Large intestine (tissue), 3 donors: ENCODE measurements around the gene NTMT1. TPM values are rescaled to one million over a fixed set of nuclear protein-coding genes. Genes with fewer than 3 reads are reported as not detected.
"Not testable (repeated sequence)": the region's sequence is repeated elsewhere in the genome, so short reads cannot be mapped to it uniquely, and the experiment has no call there.

Source experiments
- DNase-seq, 2 donors: peaks; one replicate each; pipeline versions ENCODE4 v3.0.0 to v3.0.0-alpha.2; 2013
- H3K27ac ChIP-seq: one replicate; pipeline ENCODE4 v1.5.1; 2013; ENCODE audit warnings: low read length
- H3K27me3 ChIP-seq: 2 replicates; pipeline ENCODE4 v1.6.1; 2013; ENCODE audit warnings: low read length; ENCODE audit not compliant: control insufficient read depth, insufficient read depth
- H3K36me3 ChIP-seq: 2 replicates; pipeline ENCODE4 v1.6.1; 2013; ENCODE audit warnings: low read length; ENCODE audit not compliant: control insufficient read depth, insufficient read depth
- H3K4me1 ChIP-seq: one replicate; pipeline ENCODE4 v1.6.1; 2013; ENCODE audit warnings: low read length; ENCODE audit not compliant: control insufficient read depth, insufficient read depth
- H3K4me3 ChIP-seq: one replicate; pipeline ENCODE4 v1.5.1; 2013; ENCODE audit warnings: low read length
- H3K9me3 ChIP-seq: one replicate; pipeline ENCODE4 v1.6.1; 2013; ENCODE audit warnings: mild to moderate bottlenecking, low read depth, low read length, moderate library complexity; ENCODE audit not compliant: control insufficient read depth
- WGBS: methylation state at CpG from one replicate; pipeline ENCODE4 v1.1.5; 2013; ENCODE audit warnings: low lambda C conversion rate; ENCODE audit not compliant: insufficient coverage; 5-methylcytosine and 5-hydroxymethylcytosine counted together
- polyA plus RNA-seq: library from polyadenylated mRNA; unstranded; fragments of 120-200 nt; gene quantifications from one replicate; pipeline ENCODE4 v1.2.1, GENCODE V29; 2013

The NTMT1 gene
- polyA plus RNA-seq, 1 donor, result 45.3 TPM

DNA sequence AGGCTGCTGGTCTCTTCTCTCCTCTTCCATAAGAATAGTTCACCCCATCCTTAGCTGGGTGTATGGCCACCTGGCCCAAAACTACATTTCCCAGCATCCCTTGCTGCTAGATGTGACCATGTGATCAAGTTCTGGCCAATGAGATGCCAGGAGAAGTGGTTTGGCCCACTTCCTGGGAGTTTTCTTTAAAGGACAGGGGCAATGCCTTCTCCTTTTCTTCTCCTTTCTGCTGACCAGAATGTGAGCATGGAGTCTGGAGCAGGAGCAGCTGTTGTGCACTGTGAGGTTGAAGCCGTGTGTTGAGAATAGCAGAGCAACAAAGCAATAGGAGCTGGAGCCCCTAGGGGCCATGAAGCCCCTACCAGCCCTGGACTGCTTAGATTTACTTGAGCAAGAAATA is 41.8 kb upstream of the NTMT1 start:
- Histone ChIP-seq H3K9me3 (no peaks in the 10 kb centered on the region), H3K27ac (no peak overlapping the region), H3K4me3 (no peak overlapping the region), H3K27me3 (no peaks in the 10 kb centered on the region), H3K4me1 (peaks cover 16% of the 10 kb centered on the region), H3K36me3 (no peaks in the 10 kb centered on the region)
- peak in 1 of 2 donors; percentile 70 for DNase-seq
- WGBS, result no CpG with 5 or more reads among the region's 1 CpG

DNA sequence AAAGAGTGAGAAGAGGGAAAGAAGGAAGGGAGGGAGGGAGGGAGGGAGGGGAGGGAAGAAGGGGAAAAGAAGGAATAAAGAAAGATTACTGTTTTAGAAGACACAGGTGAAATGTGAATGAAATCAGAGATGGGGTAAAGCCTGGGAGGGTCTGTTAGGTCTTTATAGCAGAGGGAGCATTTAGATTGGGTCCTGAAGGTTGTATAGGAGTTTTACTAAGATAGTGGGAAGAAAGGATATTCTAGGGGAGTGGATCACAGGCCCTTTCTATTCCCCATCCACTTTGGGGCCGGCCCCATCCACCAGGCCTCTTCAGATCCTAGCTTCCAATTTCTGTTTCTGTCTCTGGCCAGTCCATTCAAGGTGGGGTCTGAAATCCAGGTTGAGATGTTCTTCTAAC is 40.6 kb upstream of the NTMT1 start:
- DNase-seq, result no peak
- Histone ChIP-seq H3K9me3 (no peaks in the 10 kb centered on the region), H3K4me1 (peaks cover 9% of the 10 kb centered on the region), H3K27me3 (no peaks in the 10 kb centered on the region), H3K36me3 (no peaks in the 10 kb centered on the region), H3K27ac (no peak overlapping the region), H3K4me3 (no peak overlapping the region)
- WGBS, result no CpG with 5 or more reads among the region's 1 CpG

DNA sequence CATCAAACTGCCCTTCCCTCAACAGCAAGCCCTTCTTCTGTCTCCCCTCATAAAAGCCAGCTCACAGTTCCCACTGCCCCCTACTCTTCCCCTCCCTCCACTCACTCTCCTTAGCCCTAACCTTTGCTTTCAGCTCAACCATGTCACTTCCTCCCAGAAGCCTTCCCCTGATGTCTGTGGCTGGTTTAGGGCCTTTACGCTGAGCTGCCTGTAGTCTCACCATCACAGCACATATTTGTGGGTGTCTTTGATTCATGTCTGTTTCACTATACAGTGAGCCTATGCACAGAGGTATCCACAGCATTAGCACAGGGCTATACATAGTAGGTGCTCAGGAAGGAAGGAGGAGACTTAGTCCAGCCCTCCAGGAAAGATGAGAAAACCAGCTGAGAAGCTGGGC is 39.7 kb upstream of the NTMT1 start:
- no CpG with 5 or more reads among the region's 1 CpG for WGBS
- H3K4me3 ChIP-seq, result no peak overlapping the region
- H3K36me3 ChIP-seq, result no peaks in the 10 kb centered on the region
- no peak overlapping the region for H3K27ac ChIP-seq
- no peaks in the 10 kb centered on the region for H3K27me3 ChIP-seq
- H3K4me1 ChIP-seq, result peaks cover 9% of the 10 kb centered on the region
- H3K9me3 ChIP-seq, result no peaks in the 10 kb centered on the region
- no peak for DNase-seq

DNA sequence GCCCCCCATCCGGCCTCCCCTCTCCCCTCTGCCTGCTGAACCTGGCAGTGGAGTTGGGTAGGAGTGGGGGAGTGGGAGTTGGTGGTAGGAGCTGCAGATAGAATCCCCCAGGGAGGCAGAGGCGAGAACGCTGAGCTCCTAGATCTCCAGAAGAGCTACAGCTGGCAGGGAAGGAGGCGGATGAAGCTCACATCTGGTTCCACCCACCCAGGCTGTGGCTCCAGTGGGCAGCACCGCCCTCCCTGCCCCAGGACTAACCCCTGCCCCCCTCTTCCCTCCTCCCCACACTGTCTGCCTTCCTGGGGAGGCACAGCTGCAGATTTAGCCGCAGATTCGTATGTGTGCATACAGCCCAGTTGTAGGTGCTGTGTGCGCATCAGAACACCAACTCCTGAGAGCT is 39.3 kb upstream of the NTMT1 start:
- H3K36me3 ChIP-seq, result no peaks in the 10 kb centered on the region
- H3K27me3 ChIP-seq, result no peaks in the 10 kb centered on the region
- no peak overlapping the region for H3K27ac ChIP-seq
- no peak for DNase-seq
- H3K4me1 ChIP-seq, result peaks cover 9% of the 10 kb centered on the region
- no peaks in the 10 kb centered on the region for H3K9me3 ChIP-seq
- H3K4me3 ChIP-seq, result no peak overlapping the region
- WGBS, result no CpG with 5 or more reads among the region's 8 CpGs

DNA sequence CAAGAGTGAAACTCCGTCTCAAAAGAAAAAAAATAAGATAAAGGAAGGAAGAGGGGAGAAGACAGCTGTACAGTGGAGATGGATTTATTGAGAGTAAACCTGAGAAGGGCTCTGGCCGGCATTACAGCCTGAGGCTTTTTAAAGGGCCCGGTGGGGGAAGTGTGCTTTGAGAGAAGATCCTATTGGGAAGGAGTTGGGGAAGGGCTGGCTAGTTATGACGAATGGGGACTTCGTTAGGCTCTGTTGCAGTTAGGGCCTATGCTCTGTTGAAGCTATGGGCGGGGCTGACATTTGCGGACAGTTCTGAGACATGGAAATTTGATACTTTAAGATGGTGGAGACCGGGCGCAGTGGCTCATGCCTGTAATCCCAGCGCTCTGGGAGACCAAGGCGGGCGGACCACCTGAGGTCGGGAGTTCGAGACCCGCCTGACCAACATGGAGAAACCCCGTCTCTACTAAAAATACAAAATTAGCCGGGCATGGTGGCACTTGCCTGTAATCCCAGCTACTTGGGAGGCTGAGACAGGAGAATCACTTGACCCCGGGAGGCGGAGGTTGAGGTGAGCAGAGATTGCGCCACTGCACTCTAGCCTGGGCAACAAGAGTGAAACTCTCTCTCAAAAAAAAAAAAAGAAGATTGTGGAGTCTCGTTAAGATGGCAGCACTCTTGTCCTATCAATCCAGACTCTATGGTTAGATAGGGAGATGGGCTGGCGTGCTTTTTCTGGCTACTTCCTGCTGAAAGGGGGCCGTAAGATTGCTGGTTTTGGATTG is 38.3 kb upstream of the NTMT1 start:
- Histone ChIP-seq H3K4me1 (peaks cover 9% of the 10 kb centered on the region), H3K4me3 (no peak overlapping the region), H3K27me3 (no peaks in the 10 kb centered on the region), H3K9me3 (no peaks in the 10 kb centered on the region), H3K27ac (no peak overlapping the region), H3K36me3 (no peaks in the 10 kb centered on the region)
- DNase-seq, result no peak
- 90% methylated on average over 2 of the region's 23 CpGs for WGBS

DNA sequence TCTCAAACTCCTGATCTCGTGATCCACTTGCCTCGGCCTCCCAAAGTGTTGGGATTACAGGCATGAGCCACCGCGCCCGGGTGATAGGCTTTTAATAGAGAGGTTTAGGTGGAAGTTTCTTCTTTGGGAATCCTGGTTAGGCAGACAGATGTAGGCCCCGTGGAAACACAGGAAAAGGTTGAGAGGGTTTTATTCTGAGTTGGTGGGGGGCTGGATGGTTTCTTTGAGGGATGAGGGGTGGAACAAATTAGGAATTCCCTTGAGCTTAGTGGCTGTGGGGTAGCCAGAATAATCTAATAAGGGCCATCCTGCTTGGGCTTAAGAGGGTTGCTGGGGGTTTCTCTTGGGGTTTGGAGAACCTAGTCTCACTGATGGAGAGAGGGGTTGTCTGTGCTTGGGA is 35.5 kb upstream of the NTMT1 start:
- H3K4me1 ChIP-seq, result no peaks in the 10 kb centered on the region
- 60% methylated on average over 1 of the region's 6 CpGs for WGBS
- H3K27ac ChIP-seq, result no peak overlapping the region
- no peak for DNase-seq
- H3K9me3 ChIP-seq, result no peaks in the 10 kb centered on the region
- H3K4me3 ChIP-seq, result no peak overlapping the region
- H3K27me3 ChIP-seq, result no peaks in the 10 kb centered on the region
- no peaks in the 10 kb centered on the region for H3K36me3 ChIP-seq

DNA sequence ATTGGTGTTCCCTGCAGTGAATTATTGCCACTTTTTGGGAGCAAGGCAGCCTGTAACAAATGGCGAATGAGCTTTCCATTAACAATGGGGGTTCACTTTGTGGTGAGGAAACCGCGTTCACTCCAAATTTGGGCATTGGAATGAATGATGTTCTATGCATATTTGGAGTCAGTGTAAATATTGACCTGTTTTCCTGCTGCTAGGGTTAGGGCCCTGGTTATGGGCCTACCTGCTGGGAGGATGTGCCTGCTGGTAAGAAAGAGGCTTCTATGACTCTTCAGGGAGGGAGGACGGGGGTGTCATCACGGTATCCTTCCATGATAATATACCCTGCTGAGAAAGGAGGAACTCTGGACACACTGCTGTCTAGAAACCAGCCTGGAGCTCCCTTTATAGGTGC is 34.0 kb upstream of the NTMT1 start:
- H3K27me3 ChIP-seq, result no peaks in the 10 kb centered on the region
- H3K9me3 ChIP-seq, result no peaks in the 10 kb centered on the region
- no peak overlapping the region for H3K4me3 ChIP-seq
- no peak overlapping the region for H3K27ac ChIP-seq
- H3K4me1 ChIP-seq, result peaks cover 6% of the 10 kb centered on the region
- H3K36me3 ChIP-seq, result no peaks in the 10 kb centered on the region
- WGBS, result no CpG with 5 or more reads among the region's 5 CpGs
- no peak for DNase-seq

DNA sequence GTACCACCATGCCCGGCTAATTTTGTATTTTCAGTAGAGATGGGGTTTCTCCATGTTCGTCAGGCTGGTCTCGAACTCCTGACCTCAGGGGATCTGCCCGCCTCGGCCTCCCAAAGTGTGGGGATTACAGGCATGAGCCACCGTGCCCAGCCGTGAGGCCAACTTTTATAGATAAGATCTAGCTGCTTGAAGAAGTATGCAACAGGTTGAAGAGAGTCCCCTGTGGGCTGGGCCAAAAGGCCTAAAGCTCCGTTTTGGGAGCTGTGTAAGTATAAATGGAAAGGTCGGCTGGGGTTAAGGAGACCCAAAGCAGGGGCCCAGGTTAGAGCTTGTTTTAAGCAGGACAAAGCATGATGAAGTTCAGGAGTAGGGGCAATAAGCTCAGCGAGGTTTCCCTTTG is 33.2 kb upstream of the NTMT1 start:
- WGBS, result no CpG with 5 or more reads among the region's 10 CpGs
- not testable (repeated sequence) for DNase-seq, H3K27ac ChIP-seq

DNA sequence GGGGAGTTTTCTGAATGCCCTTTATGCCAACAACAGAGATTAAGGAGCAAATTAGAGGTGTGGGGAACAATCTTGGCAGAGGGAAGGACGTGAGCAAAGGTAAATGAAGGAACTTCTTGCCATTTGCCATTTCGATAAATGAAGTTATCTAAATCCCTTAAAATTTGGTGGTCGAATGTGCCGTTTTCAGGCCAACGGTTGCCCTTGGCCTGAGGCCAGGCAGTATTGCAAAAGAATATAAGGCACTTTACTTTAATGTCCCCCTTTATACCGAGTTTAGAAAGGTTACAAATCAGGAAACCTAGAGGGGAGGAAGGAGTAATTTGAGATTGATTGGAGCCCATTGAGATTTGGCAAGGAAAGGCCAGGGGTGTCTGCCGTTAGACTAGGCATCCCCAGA is 31.3 kb upstream of the NTMT1 start:
- Histone ChIP-seq H3K9me3 (no peaks in the 10 kb centered on the region), H3K4me1 (peaks cover 18% of the 10 kb centered on the region), H3K4me3 (no peak overlapping the region), H3K27ac (no peak overlapping the region), H3K36me3 (no peaks in the 10 kb centered on the region), H3K27me3 (no peaks in the 10 kb centered on the region)
- no peak for DNase-seq
- no CpG with 5 or more reads among the region's 7 CpGs for WGBS

More for the DNA sequence above, 33.2 kb upstream of the NTMT1 start:
- H3K4me3 ChIP-seq, H3K4me1 ChIP-seq, H3K36me3 ChIP-seq, H3K27me3 ChIP-seq, H3K9me3 ChIP-seq: not testable (repeated sequence)

DNA sequence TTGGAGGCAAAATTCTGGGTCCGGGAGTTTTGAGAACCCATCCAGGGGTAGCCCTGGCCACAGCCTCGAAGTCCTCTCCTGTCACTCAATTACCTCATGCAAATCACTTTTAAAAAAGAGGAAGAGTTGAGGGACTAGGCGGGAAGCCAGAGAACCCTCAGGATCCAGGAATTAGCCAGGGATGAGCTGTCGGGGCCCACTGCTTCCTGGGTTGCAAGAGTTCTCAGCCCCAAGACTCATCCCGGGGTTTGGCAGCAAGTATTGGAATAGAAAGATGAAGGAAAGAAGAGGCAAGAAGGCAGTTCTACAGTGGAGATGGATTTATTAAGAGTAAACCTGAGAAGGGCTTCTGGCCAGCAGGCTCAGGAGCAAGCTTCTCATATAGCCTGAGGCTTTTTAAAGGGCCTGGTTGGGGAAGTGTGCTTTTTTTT is 30.6 kb upstream of the NTMT1 start:
- no peaks in the 10 kb centered on the region for H3K27me3 ChIP-seq
- H3K9me3 ChIP-seq, result no peaks in the 10 kb centered on the region
- no peak overlapping the region for H3K27ac ChIP-seq
- H3K36me3 ChIP-seq, result no peaks in the 10 kb centered on the region
- DNase-seq, result no peak
- H3K4me3 ChIP-seq, result no peak overlapping the region
- peaks cover 18% of the 10 kb centered on the region for H3K4me1 ChIP-seq
- WGBS, result no CpG with 5 or more reads among the region's 5 CpGs

DNA sequence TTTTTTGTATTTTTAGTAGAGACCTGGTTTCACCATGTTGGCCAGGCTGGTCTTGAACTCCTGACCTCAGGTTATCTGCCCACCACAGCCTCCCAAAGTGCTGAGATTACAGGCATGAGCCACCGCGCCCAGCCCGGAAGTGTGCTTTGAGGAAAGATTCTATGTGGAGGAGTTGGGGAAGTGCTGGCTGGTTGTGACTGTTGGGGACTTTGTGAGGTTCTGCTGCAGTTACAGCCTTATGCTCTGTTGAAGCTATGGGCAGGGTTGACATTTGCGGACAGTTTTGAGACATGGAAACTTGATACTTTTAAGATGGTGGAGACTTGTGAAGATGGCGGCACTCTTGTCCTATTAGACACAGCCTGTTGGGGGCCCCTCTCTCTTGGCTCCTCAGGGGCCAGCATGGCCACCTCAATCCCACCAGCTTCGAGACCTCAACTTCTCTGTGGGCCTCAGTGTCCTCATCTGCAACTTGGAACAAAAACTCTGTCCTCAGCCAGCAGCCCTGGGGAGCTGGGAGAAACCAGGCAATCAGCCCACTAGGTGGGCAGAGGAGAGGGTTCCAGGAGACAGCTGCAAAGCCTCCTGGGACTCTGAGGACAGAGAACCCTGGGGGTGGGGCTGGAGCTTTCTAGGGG is 29.9 kb upstream of the NTMT1 start:
- DNase-seq, result no peak
- no peak overlapping the region for H3K27ac ChIP-seq
- peaks cover 18% of the 10 kb centered on the region for H3K4me1 ChIP-seq
- WGBS, result no CpG with 5 or more reads among the region's 6 CpGs
- no peaks in the 10 kb centered on the region for H3K9me3 ChIP-seq
- no peaks in the 10 kb centered on the region for H3K36me3 ChIP-seq
- H3K27me3 ChIP-seq, result no peaks in the 10 kb centered on the region
- H3K4me3 ChIP-seq, result no peak overlapping the region
